GM20000 (cell line): ENCODE measurements around the gene SH3BP1.
"Not testable (repeated sequence)": the region's sequence is repeated elsewhere in the genome, so short reads cannot be mapped to it uniquely, and the experiment has no call there.

Experiments
- DNase-seq: peaks from one replicate; pipeline ENCODE4 v3.0.0; 2012; ENCODE audit warnings: low spot score
- TF ChIP-seq, protein P1 (sequence below): IDR thresholded peaks from 2 replicates; pipeline ENCODE4 v1.5.1; 2012; ENCODE audit warnings: mild to moderate bottlenecking, control low read depth; ENCODE audit errors: extremely low read depth, missing control alignments

Gene SH3BP1

DNA sequence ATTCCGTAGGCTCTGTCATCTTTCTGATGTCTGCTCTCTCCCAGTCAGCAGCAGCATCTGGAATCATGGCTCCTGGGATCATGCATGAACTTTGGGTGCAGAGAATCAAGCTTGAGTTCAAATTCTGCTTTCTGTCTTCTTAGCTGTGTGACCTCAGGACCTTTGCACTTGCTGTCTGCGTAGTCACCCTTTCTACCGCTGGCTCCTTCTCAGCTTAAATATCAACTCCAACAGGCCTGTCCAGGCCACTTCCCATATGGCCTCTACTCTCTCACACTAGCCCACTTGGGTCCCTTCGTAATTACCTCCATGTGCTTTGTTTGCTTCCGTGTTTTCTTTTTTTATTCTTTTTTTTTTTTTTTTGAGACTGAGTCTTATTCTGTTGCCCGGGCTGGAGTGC lies 35.4 kb upstream of the SH3BP1 start:
- TF ChIP-seq, protein P1, sequence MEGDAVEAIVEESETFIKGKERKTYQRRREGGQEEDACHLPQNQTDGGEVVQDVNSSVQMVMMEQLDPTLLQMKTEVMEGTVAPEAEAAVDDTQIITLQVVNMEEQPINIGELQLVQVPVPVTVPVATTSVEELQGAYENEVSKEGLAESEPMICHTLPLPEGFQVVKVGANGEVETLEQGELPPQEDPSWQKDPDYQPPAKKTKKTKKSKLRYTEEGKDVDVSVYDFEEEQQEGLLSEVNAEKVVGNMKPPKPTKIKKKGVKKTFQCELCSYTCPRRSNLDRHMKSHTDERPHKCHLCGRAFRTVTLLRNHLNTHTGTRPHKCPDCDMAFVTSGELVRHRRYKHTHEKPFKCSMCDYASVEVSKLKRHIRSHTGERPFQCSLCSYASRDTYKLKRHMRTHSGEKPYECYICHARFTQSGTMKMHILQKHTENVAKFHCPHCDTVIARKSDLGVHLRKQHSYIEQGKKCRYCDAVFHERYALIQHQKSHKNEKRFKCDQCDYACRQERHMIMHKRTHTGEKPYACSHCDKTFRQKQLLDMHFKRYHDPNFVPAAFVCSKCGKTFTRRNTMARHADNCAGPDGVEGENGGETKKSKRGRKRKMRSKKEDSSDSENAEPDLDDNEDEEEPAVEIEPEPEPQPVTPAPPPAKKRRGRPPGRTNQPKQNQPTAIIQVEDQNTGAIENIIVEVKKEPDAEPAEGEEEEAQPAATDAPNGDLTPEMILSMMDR: no peak
- no peak for DNase-seq

DNA sequence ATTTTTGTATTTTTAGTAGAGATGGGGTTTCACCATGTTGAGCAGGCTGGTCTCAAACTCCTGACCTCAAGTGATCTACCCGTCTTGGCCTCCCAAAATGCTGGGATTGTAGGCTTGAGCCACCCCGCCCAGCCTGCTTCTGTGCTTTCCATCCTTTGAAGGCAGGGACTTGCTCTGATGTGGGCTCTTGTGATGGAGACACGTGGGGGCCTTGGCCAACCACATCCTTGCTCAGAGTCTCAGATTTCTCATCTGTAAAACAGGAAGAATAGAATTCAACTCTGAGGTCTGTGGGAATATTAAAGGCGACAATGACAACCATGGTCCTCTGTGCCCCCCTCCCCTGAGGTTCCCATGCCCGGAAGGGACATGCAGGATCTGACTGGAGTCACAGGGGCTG lies 34.6 kb upstream of the SH3BP1 start:
- no peak for DNase-seq
- TF ChIP-seq, protein P1: no peak

DNA sequence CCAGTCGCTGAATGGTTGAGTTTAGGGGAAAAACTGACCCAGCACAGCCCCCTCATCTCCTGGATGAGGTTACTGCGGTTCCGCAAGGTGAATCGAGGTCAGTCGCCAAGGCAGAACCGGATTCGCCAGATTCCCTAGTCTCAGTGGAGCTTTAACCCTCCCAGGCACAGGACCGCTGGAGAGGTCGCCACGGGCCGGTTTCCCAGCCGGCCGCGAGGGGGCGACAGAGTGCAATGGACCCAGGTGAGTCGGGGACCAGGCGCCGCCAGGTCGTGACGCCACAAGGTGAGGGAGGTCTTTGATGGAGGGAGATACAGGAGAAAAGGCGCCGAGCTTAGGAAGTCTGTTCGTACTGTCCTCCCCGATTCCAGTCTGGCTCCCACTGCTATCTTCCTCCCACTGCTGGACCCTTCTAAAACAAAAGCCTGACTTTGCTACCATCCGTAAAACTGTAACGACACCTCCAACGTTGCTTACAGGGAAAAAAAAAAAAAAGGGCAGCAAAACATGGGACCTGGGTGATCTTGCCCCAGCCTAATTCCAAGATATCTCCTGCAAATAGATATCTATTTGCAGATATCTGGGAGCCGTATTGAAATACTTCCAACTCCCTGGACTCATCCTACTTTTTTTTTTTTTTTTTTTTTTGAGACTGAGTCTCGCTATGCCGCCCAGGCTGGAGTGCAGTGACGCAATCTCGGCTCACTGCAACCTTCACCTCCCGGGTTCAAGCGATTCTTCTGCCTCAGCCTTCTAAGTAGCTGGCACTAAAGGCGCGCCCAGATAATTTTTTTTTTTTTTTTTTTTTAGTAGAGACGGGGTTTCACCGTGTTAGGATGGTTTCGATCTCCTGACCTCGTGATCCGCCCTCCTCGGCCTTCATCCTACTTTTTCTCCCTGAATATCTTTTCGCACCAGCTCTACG lies 32.2 kb upstream of the SH3BP1 start:
- DNase-seq: peak; percentile 85
- TF ChIP-seq, protein P1: peak; percentile 98

DNA sequence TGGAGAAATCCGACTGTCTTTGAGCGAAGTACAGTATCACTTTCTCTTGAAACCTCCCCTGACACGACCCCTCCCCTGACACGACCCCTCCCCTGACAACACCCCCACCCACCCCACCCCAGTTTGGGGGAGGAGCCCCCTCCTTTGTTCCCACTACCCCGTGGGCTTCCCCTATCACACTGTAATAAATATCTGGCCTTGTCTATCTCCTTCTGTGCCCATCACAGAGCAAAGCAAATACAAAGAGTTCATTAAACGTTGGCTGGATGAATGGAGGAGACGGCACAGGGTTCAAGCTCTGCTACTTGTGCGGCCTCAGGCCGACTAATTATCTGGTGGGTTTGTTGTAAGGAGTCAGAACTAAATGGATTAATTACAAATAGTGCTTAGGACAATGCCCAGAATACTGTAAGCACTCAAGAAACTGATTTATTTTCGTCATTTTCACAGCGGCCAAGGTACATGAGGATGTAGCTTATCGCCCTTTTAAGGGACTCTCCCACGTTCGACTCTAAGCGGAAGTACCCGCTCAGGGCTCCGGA lies 31.5 kb upstream of the SH3BP1 start:
- TF ChIP-seq, protein P1: no peak
- peak; percentile 25 for DNase-seq

DNA sequence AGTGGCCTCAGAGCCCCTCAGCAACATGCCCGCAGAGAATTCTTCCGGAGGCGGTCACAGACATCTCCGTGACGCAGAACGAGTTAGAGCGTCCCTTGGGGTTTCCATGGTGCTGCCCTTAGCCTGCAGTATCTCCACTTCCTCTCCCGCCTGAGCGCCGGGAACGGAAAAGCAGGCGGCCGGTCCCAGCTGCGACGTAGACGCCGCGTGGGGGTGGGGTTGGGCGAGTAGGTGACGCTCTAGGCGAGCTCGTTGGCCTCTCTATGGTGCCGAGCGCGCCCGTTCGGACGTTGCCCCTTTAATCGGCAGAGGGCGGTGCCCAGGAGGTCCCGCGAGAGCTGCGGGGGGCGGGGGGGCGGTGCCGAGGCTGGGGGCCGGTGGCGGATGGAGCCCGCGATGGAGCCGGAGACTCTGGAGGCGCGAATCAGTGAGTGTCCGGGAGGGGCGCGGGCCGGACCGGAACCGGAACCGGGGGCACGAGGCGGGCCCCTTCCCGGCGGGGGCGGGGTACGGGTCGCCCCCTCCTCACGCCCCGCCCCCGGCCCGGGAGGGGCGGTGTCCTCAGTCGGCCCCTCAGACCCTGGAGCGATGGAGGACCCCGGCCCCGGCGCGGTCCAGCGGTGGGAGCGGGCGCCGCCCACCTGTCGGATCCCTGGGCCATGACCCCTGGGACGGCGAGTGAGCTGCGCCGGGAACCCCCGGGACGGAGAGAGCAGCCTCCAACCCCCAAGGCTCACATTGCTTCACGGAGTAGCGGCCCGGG lies 30.8 kb upstream of the SH3BP1 start, which contains the start of gene GGA1:
GGA1 (plus strand) TSS at position 358 of the 763 bp plus-strand sequence; CDS start at position 385, 27 bp downstream.
- peak; percentile 98 for DNase-seq
- TF ChIP-seq, protein P1: no peak

DNA sequence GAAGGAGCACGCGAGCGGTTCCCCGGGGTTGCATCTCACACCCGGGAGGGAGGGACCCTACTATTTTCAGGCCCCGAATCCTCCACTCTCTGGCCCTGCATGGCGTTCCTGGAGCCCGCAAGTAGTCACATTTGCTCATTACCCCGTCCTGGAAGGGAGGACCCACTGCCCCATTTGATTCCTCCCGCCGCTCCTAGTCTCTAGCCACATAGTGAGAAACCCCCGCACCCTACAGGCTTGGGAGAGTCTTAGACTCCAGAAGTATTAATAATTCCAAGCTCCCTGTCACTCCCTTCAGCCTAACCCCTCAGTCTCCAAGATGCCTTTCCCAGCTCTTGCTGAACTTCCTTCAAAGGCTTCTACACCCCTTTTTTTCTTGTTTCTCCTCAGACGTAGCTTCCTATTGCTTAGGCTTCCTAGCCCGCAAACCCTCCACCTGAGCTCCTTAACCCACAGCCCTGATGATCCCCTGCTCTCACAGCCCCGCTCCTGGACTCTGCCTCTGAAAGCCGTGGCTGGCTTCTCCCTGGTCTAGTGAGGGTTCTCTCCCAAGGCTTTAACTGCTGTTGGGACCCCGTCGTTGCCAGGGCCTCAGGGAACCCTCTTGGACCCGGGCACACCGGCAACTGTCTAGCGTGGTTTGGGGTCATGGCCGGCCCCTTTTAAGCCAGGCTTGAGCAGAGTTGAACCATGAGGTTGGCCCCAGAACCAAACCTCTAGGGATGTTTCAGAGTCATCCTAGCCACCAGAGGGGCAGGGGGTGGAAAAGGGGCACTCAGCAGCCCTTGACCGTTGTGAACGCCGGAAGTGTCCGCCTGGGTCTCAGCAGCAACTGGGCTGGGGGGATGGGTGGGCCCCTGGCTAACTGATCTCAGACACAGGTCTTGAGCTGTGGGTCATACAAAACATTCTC lies 30.0 kb upstream of the SH3BP1 start:
- peak; percentile 65 for DNase-seq
- TF ChIP-seq, protein P1: no peak

DNA sequence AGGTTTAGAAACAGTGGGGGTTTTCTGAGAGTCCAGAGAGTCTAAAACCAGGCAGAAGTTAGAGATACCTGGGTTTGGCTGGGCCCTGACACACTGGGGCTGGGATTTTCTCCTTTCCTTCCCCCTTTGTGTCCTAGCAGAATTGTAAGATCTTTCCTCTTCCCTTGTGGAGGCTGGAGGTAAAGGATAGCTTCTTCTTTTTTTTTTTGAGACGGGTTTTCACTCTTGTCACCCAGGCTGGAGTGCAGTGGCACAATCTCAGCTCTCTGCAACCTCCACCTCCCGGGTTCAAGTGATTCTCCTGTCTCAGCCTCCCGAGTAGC lies 29.4 kb upstream of the SH3BP1 start:
- not testable (repeated sequence) for DNase-seq
